OCI-LY1 (cell line): ENCODE results near the gene FCN1.

Source experiments
- EZH2 ChIP-seq: fragments of 200-600 bp; sonication (generic), shearing (Covaris generic); IDR thresholded peaks from 2 replicates; pipeline ENCODE4 v1.8.0; 2017; ENCODE audit warnings: borderline replicate concordance, mixed run types, mild to moderate bottlenecking, antibody characterized with exemption, low read length, moderate library complexity, mixed read lengths
- TF ChIP-seq, protein P1 (sequence below): fragments of 200-600 bp; sonication (generic), shearing (Covaris generic); IDR thresholded peaks from 2 replicates; pipeline ENCODE4 v1.5.1; 2017; ENCODE audit warnings: mild to moderate bottlenecking, antibody characterized with exemption, low read length, moderate library complexity, mixed read lengths

DNA sequence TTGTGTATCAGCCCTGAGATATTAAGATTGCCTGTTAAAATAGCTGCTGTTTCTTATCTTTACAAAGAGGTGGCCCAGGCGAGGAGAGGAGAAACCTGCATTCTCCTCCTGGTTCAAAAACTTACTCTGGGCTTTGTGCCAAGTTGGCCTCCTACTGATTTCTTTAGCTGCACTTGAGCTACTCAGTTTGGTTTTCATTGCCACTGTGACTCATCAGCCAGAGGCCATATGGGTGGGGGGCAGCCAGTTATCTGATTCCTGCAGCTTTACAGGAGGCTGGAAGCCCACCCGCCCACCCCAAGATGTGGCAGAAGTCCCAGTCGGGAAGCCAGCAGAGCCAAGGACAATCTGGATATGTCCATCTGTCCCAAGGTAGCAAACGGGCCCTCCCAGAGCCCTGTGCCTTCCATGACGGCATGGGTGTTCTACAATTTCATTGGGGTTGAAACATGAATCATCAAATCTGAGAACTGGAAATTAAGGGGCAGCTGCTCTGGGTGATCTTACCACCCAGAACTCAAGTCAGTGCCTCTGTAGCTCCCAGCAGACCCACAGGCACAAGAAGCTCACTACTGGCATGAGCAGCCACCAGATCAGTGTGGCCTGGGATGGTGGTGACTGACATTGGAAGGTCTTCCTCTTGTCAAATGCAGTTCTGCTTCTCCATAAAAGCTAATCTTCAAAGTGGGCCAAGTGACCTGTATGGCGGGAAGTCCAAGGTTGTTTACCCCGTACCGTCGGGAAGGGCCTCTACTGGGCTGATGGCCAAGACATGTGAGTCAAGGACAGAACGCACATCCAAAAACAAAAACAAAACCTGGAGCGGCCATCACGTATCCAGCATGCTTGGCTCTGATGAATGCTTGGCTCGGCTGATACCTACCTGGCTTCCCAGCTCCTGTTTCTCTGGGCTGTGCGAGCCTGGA is 21.5 kb downstream of the FCN1 start:
- TF ChIP-seq, protein P1, sequence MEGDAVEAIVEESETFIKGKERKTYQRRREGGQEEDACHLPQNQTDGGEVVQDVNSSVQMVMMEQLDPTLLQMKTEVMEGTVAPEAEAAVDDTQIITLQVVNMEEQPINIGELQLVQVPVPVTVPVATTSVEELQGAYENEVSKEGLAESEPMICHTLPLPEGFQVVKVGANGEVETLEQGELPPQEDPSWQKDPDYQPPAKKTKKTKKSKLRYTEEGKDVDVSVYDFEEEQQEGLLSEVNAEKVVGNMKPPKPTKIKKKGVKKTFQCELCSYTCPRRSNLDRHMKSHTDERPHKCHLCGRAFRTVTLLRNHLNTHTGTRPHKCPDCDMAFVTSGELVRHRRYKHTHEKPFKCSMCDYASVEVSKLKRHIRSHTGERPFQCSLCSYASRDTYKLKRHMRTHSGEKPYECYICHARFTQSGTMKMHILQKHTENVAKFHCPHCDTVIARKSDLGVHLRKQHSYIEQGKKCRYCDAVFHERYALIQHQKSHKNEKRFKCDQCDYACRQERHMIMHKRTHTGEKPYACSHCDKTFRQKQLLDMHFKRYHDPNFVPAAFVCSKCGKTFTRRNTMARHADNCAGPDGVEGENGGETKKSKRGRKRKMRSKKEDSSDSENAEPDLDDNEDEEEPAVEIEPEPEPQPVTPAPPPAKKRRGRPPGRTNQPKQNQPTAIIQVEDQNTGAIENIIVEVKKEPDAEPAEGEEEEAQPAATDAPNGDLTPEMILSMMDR: no peak
- TF ChIP-seq EZH2: no peak
